B cell (primary cell): ENCODE measurements around the gene SLC35F3. TPM values are rescaled to one million over a fixed set of nuclear protein-coding genes. Genes with fewer than 3 reads are reported as not detected.

Source experiments
- ATAC-seq: fragments of 200-7000 bp; cut with Tn5 transposase; one replicate; pipeline ENCODE4 v1.10.0; 2021; ENCODE audit warnings: low read depth, mild to moderate bottlenecking, moderate number of reproducible peaks, moderate library complexity
- CTCF ChIA-PET: fragments of 350-600 bp; sonication (Branson Sonifier 250); formaldehyde crosslinking; loops from one replicate; lab custom pipeline; 2021; ENCODE audit warnings: antibody characterized with exemption, inconsistent platforms; lab: Charles Lee
- POLR2A ChIA-PET: fragments of 350-600 bp; sonication (Branson Sonifier 250); formaldehyde crosslinking; loops from one replicate; lab custom pipeline; 2021; ENCODE audit warnings: antibody characterized with exemption; lab: Charles Lee
- DNase-seq: peaks from one replicate; pipeline ENCODE4 v3.0.0; 2013
- H2AFZ ChIP-seq: 2 replicates; pipeline ENCODE4 v1.6.1; 2012; ENCODE audit warnings: mild to moderate bottlenecking, low read depth, low read length; ENCODE audit not compliant: insufficient read depth, poor library complexity, severe bottlenecking
- H3K27ac ChIP-seq, 2 donors: 1 replicate in 1 of 2; 2 replicates in 1 of 2; pipeline ENCODE4 v1.5.1; 2012 to 2013; ENCODE audit warnings: low read length in 2 of 2, mild to moderate bottlenecking in 2 of 2, moderate library complexity in 1 of 2
- H3K27me3 ChIP-seq, 4 experiments: fragments of 200-600 bp in 1 of 4; sonication (generic) in 1 of 4; replicated peaks in 1 of 4; 1 replicate in 2 of 4; 2 replicates in 2 of 4; pipeline versions ENCODE4 v1.6.1 to v1.7.0; 2013 to 2016; ENCODE audit warnings: low read length in 3 of 4, mild to moderate bottlenecking in 2 of 4, mixed read lengths in 1 of 4, moderate library complexity in 1 of 4; ENCODE audit not compliant: insufficient read depth in 4 of 4, control insufficient read depth in 3 of 4; ENCODE audit errors: control extremely low read depth in 1 of 4
- H3K36me3 ChIP-seq, 2 experiments: replicated peaks in 1 of 2; 1 replicate in 1 of 2; 2 replicates in 1 of 2; pipeline versions ENCODE4 v1.6.1 to v1.7.1; 2013; ENCODE audit warnings: low read length in 1 of 2; ENCODE audit not compliant: insufficient read depth in 2 of 2, control insufficient read depth in 1 of 2; ENCODE audit errors: control extremely low read depth in 1 of 2, extremely low read depth in 1 of 2
- H3K4me1 ChIP-seq, 2 donors: fragments of 200-600 bp in 1 of 2; sonication (generic) in 1 of 2; 1 replicate in 1 of 2; 2 replicates in 1 of 2; pipeline versions ENCODE4 v1.5.1 to v1.6.1; 2013 to 2017; ENCODE audit warnings: low read length in 2 of 2; ENCODE audit not compliant: control insufficient read depth in 2 of 2, insufficient read depth in 2 of 2
- H3K4me2 ChIP-seq: replicated peaks from 2 replicates; pipeline ENCODE3; 2012; ENCODE audit warnings: mild to moderate bottlenecking, low read depth, low read length; ENCODE audit not compliant: poor library complexity, severe bottlenecking
- H3K4me3 ChIP-seq, 5 experiments: fragments of 200-600 bp in 1 of 5; sonication (generic) in 1 of 5; 1 replicate in 3 of 5; 2 replicates in 2 of 5; pipeline versions ENCODE4 v1.5.1 to v1.7.0; 2011 to 2016; ENCODE audit warnings: low read length in 4 of 5, mild to moderate bottlenecking in 4 of 5, low read depth in 2 of 5, control low read depth in 1 of 5, moderate library complexity in 1 of 5; ENCODE audit not compliant: insufficient read depth in 1 of 5; ENCODE audit errors: control extremely low read depth in 1 of 5, extremely low read depth in 1 of 5
- H3K79me2 ChIP-seq: fragments of 200-600 bp; sonication (generic); one replicate; pipeline ENCODE4 v1.6.0; 2016; ENCODE audit warnings: low read length; ENCODE audit not compliant: control insufficient read depth, insufficient read depth
- H3K9ac ChIP-seq: fragments of 200-600 bp; sonication (generic); 2 replicates; pipeline ENCODE4 v1.6.1; 2017; ENCODE audit warnings: mild to moderate bottlenecking, low read length, moderate library complexity
- H3K9me3 ChIP-seq, 3 donors: one replicate each; pipeline versions ENCODE4 v1.6.1 to v1.7.1; 2013; ENCODE audit warnings: low read length in 2 of 3; ENCODE audit not compliant: control insufficient read depth in 2 of 3, insufficient read depth in 1 of 3; ENCODE audit errors: control extremely low read depth in 1 of 3
- H4K20me1 ChIP-seq: 2 replicates; pipeline ENCODE4 v1.6.0; 2012; ENCODE audit warnings: mild to moderate bottlenecking, low read length; ENCODE audit not compliant: insufficient read depth, control insufficient read depth, poor library complexity, severe bottlenecking
- H3K27ac Mint-ChIP-seq: one replicate; pipeline ENCODE4 v1.8.0; 2021; ENCODE audit warnings: mixed read lengths
- H3K27me3 Mint-ChIP-seq: one replicate; pipeline ENCODE4 v1.8.0; 2021; ENCODE audit warnings: mixed read lengths
- H3K4me1 Mint-ChIP-seq: one replicate; pipeline ENCODE4 v1.8.0; 2021; ENCODE audit warnings: mixed read lengths
- H3K4me3 Mint-ChIP-seq: one replicate; pipeline ENCODE4 v1.8.0; 2021; ENCODE audit warnings: mixed read lengths
- H3K9me3 Mint-ChIP-seq: one replicate; pipeline ENCODE4 v1.8.0; 2022; ENCODE audit warnings: mixed read lengths; ENCODE audit not compliant: insufficient read depth
- EZH2 ChIP-seq: IDR thresholded peaks from 2 replicates; pipeline ENCODE4 v1.6.1; 2012; ENCODE audit warnings: borderline replicate concordance, low read depth, mild to moderate bottlenecking, moderate library complexity, low read length; ENCODE audit not compliant: insufficient read depth, poor library complexity, severe bottlenecking
- WGBS: methylation state at CpG from one replicate; pipeline ENCODE4 v1.1.5; 2013; ENCODE audit warnings: missing lambda C conversion rate; ENCODE audit not compliant: insufficient coverage; 5-methylcytosine and 5-hydroxymethylcytosine counted together
- intact Hi-C: fragments of 100-400 bp; cut with micrococcal nuclease; formaldehyde crosslinking; loops from one replicate; pipeline ENCODE4 v1.10.0; 2022
- polyA plus RNA-seq: library from polyadenylated mRNA; depleted of rRNA; stranded (reverse); fragments of >200 nt; gene quantifications from 2 replicates; pipeline ENCODE4 v1.2.3, GENCODE V29; 2012
- total RNA-seq, 2 donors: library from RNA; stranded (reverse); fragments of 120-200 nt in 1 of 2; gene quantifications; 1 replicate in 1 of 2; 2 replicates in 1 of 2; pipeline versions ENCODE4 v1.2.3 to v1.2.4, GENCODE V29; 2013 to 2022
- TF ChIP-seq, protein P1 (sequence below): fragments of 200-600 bp; IDR thresholded peaks from one replicate; pipeline ENCODE4 v1.8.0; 2022; ENCODE audit warnings: antibody characterized with exemption, mild to moderate bottlenecking

Gene SLC35F3
- total and polyA plus RNA-seq, 2 donors (not counting 1 experiment from before 2014, with no cell fraction given), result not detected

- Histone ChIP-seq H3K9me3 (no peaks in the 10 kb centered on the region), H2AFZ (no peak overlapping the region), H3K79me2 (no peaks in the 10 kb centered on the region), H3K27me3 (no peaks in the 10 kb centered on the region), H4K20me1 (no peaks in the 10 kb centered on the region), H3K4me1 (no peaks in the 10 kb centered on the region), H3K27ac (no peak overlapping the region), H3K36me3 (no peaks in the 10 kb centered on the region), H3K4me2 (no peak overlapping the region), H3K4me3 (no peak overlapping the region), H3K9ac (no peak overlapping the region)
- H3K4me1 Mint-ChIP-seq, result no peaks in the 10 kb centered on the region
- TF ChIP-seq, protein P1, sequence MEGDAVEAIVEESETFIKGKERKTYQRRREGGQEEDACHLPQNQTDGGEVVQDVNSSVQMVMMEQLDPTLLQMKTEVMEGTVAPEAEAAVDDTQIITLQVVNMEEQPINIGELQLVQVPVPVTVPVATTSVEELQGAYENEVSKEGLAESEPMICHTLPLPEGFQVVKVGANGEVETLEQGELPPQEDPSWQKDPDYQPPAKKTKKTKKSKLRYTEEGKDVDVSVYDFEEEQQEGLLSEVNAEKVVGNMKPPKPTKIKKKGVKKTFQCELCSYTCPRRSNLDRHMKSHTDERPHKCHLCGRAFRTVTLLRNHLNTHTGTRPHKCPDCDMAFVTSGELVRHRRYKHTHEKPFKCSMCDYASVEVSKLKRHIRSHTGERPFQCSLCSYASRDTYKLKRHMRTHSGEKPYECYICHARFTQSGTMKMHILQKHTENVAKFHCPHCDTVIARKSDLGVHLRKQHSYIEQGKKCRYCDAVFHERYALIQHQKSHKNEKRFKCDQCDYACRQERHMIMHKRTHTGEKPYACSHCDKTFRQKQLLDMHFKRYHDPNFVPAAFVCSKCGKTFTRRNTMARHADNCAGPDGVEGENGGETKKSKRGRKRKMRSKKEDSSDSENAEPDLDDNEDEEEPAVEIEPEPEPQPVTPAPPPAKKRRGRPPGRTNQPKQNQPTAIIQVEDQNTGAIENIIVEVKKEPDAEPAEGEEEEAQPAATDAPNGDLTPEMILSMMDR, result no peak
- TF ChIP-seq EZH2, result no peak
- ChIA-PET POLR2A (no interaction called here), CTCF (interaction anchor here (0.6 kb wide), 1 partner anchor 697 kb away, joined by 3 read pairs; no protein-coding TSS in a partner anchor)
- no peak for ATAC-seq
- WGBS, result 92% methylated on average over 1 of the region's 2 CpGs
- H3K4me3 Mint-ChIP-seq, result no peak overlapping the region
- no peaks in the 10 kb centered on the region for H3K27me3 Mint-ChIP-seq
- peaks cover 9% of the 10 kb centered on the region for H3K9me3 Mint-ChIP-seq
- intact Hi-C loops, result no loop called here
- no peak overlapping the region for H3K27ac Mint-ChIP-seq
- DNase-seq, result no peak
Observed at GRCh38 chr1:233865216-233865615, 39.3 kb upstream of the SLC35F3 start.

DNA sequence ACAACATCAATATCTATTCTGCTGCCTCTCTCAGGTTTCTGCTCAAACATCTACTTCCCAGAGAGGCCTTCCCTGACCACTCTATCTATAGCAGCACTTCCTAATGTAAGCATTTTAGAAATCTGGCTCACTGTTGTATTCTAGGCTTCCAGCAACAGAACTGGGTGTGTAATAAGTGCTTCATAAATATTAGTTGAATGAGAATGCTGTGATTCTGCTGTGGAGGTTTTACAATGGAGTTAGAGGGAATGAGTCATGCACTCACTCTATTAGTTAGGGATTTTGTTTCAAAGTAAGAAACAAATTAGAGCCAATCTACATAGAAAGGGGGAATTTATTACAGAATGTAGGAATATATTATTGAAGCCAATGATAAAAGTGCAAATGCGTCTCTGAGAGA, 38.6 kb upstream of the SLC35F3 start:
- no peaks in the 10 kb centered on the region for H3K4me1 ChIP-seq
- no peak overlapping the region for H3K27ac ChIP-seq
- Mint-ChIP-seq H3K9me3 (peaks cover 9% of the 10 kb centered on the region), H3K27ac (no peak overlapping the region), H3K4me1 (no peaks in the 10 kb centered on the region), H3K27me3 (no peaks in the 10 kb centered on the region), H3K4me3 (no peak overlapping the region)
- no peaks in the 10 kb centered on the region for H3K9me3 ChIP-seq
- DNase-seq (no peak), ATAC-seq (no peak)
- no peak overlapping the region for H3K9ac ChIP-seq
- no peak for TF ChIP-seq EZH2
- TF ChIP-seq, protein P1, result no peak
- intact Hi-C loops, result no loop called here
- H3K27me3 ChIP-seq, result no peaks in the 10 kb centered on the region
- H3K4me2 ChIP-seq, result no peak overlapping the region
- ChIA-PET POLR2A (no interaction called here), CTCF (interaction anchor here (0.6 kb wide), 1 partner anchor 697 kb away, joined by 3 read pairs; no protein-coding TSS in a partner anchor)
- no peak overlapping the region for H3K4me3 ChIP-seq
- no peaks in the 10 kb centered on the region for H3K79me2 ChIP-seq
- H3K36me3 ChIP-seq, result no peaks in the 10 kb centered on the region
- WGBS, result 100% methylated on average over 1 of the region's 1 CpG
- no peak overlapping the region for H2AFZ ChIP-seq
- H4K20me1 ChIP-seq, result no peaks in the 10 kb centered on the region
